Type B pancreatic cell (in vitro differentiated cells): ENCODE results near the gene NEGR1. TPM values are rescaled to one million over a fixed set of nuclear protein-coding genes. Genes with fewer than 3 reads are reported as not detected.

ENCODE experiments used
- DNase-seq: peaks from one replicate; pipeline ENCODE4 v3.0.0; 2021; ENCODE audit warnings: mixed read lengths; ENCODE audit not compliant: unreplicated experiment; ENCODE audit errors: extremely low spot score
- H3K27ac Mint-ChIP-seq: 2 replicates; pipeline ENCODE4 v1.8.0; 2021; ENCODE audit warnings: mild to moderate bottlenecking, mixed read lengths
- H3K27me3 Mint-ChIP-seq: 2 replicates; pipeline ENCODE4 v1.8.0; 2021; ENCODE audit warnings: mixed read lengths
- H3K36me3 Mint-ChIP-seq: 2 replicates; pipeline ENCODE4 v1.8.0; 2021; ENCODE audit warnings: mixed read lengths
- H3K4me1 Mint-ChIP-seq: one replicate; pipeline ENCODE4 v1.8.0; 2021; ENCODE audit warnings: mixed read lengths; ENCODE audit not compliant: unreplicated experiment
- H3K4me3 Mint-ChIP-seq: 2 replicates; pipeline ENCODE4 v1.8.0; 2021; ENCODE audit warnings: mild to moderate bottlenecking, mixed read lengths
- H3K9me3 Mint-ChIP-seq: 2 replicates; pipeline ENCODE4 v1.8.0; 2021; ENCODE audit warnings: mixed read lengths
- total RNA-seq: library from RNA; stranded (reverse); gene quantifications from 2 replicates; pipeline ENCODE4 v1.2.1, GENCODE V29; 2021; ENCODE audit warnings: low replicate concordance
- TF ChIP-seq, protein P1 (sequence below): fragments of 200-600 bp; sonication (generic); conservative IDR thresholded peaks from 2 replicates; pipeline ENCODE4 v1.5.0; 2021; ENCODE audit warnings: antibody characterized with exemption, mild to moderate bottlenecking

Gene NEGR1
- total RNA-seq, 1 donor from 2014 or later = 22.5 TPM

DNA sequence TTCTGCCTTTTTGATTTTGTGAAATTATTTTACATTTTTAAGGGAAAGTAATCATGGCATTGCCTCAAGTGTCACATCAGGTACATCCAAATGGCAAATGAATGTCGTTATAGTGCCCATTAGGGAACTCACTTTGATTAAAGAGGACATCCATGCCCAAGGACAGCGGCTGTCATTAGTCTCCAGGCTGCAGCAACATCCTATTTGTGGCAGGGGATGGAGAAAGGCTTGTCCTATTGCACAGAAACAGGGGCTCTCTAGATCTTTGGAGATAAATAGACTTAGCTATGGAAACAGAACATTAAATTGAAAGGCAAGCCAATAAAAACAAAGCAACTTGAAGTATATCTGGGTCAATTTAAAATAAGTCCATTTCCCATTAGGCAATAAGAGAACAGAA is 439.3 kb downstream of the NEGR1 start:
- Mint-ChIP-seq H3K4me1 (no peaks in the 10 kb centered on the region), H3K9me3 (no peaks in the 10 kb centered on the region), H3K27ac (no peak overlapping the region), H3K36me3 (no peaks in the 10 kb centered on the region), H3K4me3 (no peak overlapping the region), H3K27me3 (no peaks in the 10 kb centered on the region)
- no peak for DNase-seq
- TF ChIP-seq, protein P1, sequence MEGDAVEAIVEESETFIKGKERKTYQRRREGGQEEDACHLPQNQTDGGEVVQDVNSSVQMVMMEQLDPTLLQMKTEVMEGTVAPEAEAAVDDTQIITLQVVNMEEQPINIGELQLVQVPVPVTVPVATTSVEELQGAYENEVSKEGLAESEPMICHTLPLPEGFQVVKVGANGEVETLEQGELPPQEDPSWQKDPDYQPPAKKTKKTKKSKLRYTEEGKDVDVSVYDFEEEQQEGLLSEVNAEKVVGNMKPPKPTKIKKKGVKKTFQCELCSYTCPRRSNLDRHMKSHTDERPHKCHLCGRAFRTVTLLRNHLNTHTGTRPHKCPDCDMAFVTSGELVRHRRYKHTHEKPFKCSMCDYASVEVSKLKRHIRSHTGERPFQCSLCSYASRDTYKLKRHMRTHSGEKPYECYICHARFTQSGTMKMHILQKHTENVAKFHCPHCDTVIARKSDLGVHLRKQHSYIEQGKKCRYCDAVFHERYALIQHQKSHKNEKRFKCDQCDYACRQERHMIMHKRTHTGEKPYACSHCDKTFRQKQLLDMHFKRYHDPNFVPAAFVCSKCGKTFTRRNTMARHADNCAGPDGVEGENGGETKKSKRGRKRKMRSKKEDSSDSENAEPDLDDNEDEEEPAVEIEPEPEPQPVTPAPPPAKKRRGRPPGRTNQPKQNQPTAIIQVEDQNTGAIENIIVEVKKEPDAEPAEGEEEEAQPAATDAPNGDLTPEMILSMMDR = no peak

DNA sequence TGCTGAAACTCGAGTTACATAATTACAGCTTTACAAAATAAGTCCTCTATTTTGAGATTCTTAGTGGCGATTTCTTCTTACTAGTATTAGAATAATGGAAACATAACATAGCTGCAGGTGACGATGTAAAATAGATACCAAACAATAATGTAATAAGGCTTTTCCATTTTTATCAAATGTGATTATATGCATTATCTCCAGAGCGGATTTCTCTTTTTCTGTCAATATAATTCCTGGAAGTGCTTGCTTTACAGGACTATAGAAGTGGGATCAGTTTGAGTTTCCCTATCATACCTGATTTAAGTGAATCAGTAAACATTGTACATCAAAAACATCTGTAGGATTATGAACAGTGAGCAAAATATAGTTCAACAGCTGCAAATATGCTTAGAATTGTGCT is 442.5 kb downstream of the NEGR1 start:
- H3K4me1 Mint-ChIP-seq = no peaks in the 10 kb centered on the region
- TF ChIP-seq, protein P1 = no peak
- no peaks in the 10 kb centered on the region for H3K9me3 Mint-ChIP-seq
- no peaks in the 10 kb centered on the region for H3K27me3 Mint-ChIP-seq
- no peak overlapping the region for H3K27ac Mint-ChIP-seq
- H3K36me3 Mint-ChIP-seq = no peaks in the 10 kb centered on the region
- DNase-seq = no peak
- no peak overlapping the region for H3K4me3 Mint-ChIP-seq

DNA sequence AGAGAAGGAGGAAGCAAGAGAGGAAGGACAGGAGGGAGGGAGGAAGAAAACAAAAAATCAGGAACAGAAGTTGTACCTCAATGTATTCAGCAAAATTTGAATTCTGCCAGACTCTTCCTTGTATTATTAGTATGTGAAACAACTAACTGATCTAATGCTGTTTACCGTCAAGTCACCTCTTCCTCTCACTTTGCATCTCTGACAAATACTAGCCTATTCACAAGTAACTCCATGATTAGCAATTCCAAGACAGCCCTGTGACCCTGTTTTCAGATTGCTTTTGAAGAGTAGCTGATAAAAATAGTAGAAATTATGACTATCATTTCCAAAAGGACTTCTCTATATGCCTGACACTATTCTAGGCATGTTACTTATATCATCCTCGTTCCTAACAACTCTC is 445.4 kb downstream of the NEGR1 start:
- H3K4me3 Mint-ChIP-seq = no peak overlapping the region
- H3K27me3 Mint-ChIP-seq = no peaks in the 10 kb centered on the region
- H3K9me3 Mint-ChIP-seq = no peaks in the 10 kb centered on the region
- TF ChIP-seq, protein P1 = no peak
- no peak for DNase-seq
- no peak overlapping the region for H3K27ac Mint-ChIP-seq
- H3K4me1 Mint-ChIP-seq = no peaks in the 10 kb centered on the region
- no peaks in the 10 kb centered on the region for H3K36me3 Mint-ChIP-seq

DNA sequence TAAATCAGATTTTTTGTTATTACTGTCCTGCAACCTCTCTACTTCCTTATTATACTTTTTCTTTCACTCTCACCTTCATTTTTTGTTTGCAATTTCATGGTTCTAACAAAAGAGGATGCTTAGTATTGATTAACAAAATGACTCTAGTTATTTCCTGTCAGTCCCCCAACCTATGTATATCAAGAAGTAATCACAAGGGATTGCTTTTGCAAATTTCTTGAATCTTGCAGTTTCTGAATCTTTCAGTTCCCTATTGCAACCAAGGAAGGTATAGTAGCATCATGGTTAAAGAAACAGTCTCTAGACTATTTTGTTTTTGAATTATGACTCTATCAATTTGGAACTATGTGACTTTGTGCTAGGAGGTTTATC is 446.9 kb downstream of the NEGR1 start:
- no peak for DNase-seq
- Mint-ChIP-seq H3K4me1 (no peaks in the 10 kb centered on the region), H3K36me3 (no peaks in the 10 kb centered on the region), H3K9me3 (no peaks in the 10 kb centered on the region), H3K27me3 (no peaks in the 10 kb centered on the region), H3K27ac (no peak overlapping the region), H3K4me3 (no peak overlapping the region)
- TF ChIP-seq, protein P1 = no peak

DNA sequence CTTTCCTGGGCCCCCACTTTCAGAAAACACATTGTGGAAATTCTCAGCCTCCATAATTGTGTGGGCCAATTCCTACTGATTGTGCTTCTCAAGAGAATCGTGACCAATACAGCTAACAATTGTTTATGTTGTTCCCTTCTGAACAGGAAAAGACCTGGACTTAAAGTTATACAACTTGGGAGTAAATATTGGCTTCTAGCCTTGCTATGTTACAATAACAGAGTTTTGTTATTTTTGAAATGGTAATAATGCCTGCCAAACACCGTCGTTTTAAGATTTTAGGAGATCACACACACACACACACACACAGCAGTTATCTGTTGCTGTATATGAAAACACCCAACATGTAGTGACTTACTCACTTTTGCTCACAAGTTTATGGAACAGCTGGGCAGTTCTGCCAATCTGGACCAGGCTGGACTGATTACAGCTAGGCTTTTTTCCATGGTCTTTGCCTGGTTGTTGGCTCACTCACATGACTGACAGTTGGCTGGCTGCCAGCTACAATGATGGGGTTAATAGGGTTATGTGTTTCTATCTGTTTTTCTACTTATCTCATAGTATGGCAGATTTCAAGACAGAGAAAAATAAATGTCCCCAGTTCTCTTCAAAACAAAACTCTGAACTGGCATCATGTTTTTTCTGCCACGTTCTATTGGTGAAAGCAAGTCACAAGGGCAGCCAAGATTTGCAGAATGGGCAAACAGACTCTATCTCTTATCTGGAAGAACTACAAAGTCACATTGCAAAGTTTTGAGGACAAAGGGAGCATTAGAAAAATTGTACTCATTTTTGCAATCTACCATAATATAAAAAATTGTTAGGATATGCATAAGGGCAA is 447.5 kb downstream of the NEGR1 start:
- Mint-ChIP-seq H3K36me3 (no peaks in the 10 kb centered on the region), H3K27ac (no peak overlapping the region), H3K4me1 (no peaks in the 10 kb centered on the region), H3K27me3 (no peaks in the 10 kb centered on the region), H3K4me3 (no peak overlapping the region), H3K9me3 (no peaks in the 10 kb centered on the region)
- TF ChIP-seq, protein P1 = no peak
- DNase-seq = no peak
